ENCODE results near the gene ACSF3.

The ACSF3 gene

DNA sequence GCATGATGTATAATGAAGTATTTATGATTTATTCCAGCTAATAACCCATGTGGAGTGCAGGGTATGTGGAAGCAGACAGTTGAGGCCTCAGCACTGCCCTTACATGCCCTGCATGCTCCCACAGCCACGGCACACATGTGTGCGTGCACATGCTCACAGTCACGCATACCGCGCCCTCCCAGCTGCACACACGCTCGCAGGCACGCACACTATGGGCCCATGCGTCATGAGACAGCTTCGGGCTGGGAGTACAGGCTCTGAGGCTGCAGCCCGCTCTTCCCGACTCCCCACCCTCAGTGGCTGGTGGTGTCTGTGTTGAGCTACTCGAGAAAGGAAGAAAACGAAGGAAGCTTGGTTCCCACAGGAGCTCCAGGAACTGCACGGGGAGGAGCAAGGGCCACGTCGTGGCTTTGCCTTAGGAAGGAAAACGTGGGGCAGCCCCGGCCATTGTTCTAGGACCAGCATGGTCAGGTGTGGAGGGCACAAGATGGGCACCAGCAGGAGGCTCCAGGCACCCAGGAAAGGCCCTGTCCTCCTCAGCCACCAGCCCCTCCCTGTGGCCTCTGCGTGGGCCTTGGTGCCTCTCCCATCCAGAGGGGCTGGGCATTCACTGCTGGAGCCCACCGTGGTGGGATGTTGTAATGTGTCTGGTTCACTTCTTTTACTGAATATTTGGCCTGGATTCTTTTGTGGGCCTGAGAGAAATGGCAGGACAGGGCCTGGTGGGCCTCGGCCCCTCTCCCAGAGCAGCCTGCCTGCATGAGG is 50.4 kb downstream of the ACSF3 start:
- DNase-seq = no peak
- TF ChIP-seq, protein P1, sequence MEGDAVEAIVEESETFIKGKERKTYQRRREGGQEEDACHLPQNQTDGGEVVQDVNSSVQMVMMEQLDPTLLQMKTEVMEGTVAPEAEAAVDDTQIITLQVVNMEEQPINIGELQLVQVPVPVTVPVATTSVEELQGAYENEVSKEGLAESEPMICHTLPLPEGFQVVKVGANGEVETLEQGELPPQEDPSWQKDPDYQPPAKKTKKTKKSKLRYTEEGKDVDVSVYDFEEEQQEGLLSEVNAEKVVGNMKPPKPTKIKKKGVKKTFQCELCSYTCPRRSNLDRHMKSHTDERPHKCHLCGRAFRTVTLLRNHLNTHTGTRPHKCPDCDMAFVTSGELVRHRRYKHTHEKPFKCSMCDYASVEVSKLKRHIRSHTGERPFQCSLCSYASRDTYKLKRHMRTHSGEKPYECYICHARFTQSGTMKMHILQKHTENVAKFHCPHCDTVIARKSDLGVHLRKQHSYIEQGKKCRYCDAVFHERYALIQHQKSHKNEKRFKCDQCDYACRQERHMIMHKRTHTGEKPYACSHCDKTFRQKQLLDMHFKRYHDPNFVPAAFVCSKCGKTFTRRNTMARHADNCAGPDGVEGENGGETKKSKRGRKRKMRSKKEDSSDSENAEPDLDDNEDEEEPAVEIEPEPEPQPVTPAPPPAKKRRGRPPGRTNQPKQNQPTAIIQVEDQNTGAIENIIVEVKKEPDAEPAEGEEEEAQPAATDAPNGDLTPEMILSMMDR (IDR thresholded peaks at IDR 0.05) = no peak
- Histone ChIP-seq H3K4me1 (no peaks in the 10 kb centered on the region), H3K27me3 (no peaks in the 10 kb centered on the region), H3K27ac (no peak overlapping the region), H3K9me3 (no peaks in the 10 kb centered on the region), H3K4me3 (no peak overlapping the region), H3K36me3 (peaks cover 27 to 94% (median 75%) of the 10 kb centered on the region in 3 donors)
- intact Hi-C loops (cut with DNase I; ENCODE audit: low total_unique reads) = no loop called here

DNA sequence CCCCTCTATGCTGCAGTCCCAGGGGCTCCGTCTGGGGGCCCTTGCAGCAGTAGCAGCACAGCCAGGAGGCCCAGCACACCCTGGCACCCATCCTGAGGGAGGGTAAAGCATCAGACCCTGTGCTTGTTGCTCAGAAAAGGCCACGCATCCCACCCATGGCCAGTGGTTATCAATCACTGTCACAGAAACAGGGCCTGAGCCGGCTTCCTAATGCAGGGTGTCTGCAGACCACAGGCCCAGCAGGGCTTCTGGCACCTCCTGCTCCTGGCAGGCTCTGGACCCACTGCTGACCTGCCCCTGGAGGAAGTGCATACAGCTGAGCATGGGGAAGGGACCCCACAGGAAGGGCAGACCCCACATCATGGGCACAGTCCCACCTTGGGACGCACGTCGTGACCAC is 51.0 kb downstream of the ACSF3 start:
- Histone ChIP-seq H3K27ac (no peak overlapping the region), H3K4me3 (no peak overlapping the region), H3K36me3 (peaks cover 33 to 95% (median 79%) of the 10 kb centered on the region in 3 donors), H3K4me1 (no peaks in the 10 kb centered on the region), H3K9me3 (no peaks in the 10 kb centered on the region), H3K27me3 (no peaks in the 10 kb centered on the region)
- DNase-seq = no peak
- intact Hi-C loops (cut with DNase I; ENCODE audit: low total_unique reads) = no loop called here
- TF ChIP-seq, protein P1 (IDR thresholded peaks at IDR 0.05) = no peak

DNA sequence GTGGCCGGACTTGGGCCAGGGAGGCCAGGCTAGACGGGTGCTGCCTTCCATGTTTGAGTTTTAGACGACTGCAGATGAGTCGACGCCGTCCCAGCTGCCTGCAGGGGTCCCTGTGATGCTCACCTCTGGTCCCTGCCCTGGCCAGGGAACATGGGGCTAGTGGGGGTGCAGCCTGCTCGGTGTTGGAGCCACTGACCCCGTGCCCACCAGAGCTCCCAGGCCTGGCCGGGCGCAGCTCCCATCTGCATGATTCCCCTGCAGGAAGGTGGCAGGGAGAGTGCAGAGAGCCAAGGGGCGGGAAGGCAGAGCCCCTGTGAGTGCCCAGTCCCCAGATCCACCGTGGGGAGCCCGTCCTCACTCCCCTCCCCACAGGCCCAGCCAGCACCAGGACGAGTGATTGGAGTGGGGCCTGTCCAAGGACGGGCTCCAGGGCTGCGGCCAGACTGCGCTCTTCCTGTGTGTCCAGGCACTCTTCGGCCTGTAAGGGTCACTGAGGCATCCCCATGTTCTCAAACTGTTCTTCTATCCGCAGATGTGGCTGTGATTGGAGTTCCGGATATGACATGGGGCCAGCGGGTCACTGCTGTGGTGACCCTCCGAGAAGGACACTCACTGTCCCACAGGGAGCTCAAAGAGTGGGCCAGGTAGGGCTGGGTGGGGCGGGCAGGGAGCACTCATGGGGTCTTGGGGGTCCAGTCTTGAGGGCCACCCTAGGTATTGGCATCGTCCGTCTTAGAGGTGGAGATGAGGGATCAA is 51.9 kb downstream of the ACSF3 start:
- Histone ChIP-seq H3K36me3 (peaks cover 41 to 95% (median 79%) of the 10 kb centered on the region in 3 donors), H3K27ac (no peak overlapping the region), H3K4me1 (no peaks in the 10 kb centered on the region), H3K27me3 (no peaks in the 10 kb centered on the region), H3K4me3 (no peak overlapping the region), H3K9me3 (no peaks in the 10 kb centered on the region)
- TF ChIP-seq, protein P1 (IDR thresholded peaks at IDR 0.05) = no peak
- no peak for DNase-seq
- intact Hi-C loops (cut with DNase I; ENCODE audit: low total_unique reads) = no loop called here

DNA sequence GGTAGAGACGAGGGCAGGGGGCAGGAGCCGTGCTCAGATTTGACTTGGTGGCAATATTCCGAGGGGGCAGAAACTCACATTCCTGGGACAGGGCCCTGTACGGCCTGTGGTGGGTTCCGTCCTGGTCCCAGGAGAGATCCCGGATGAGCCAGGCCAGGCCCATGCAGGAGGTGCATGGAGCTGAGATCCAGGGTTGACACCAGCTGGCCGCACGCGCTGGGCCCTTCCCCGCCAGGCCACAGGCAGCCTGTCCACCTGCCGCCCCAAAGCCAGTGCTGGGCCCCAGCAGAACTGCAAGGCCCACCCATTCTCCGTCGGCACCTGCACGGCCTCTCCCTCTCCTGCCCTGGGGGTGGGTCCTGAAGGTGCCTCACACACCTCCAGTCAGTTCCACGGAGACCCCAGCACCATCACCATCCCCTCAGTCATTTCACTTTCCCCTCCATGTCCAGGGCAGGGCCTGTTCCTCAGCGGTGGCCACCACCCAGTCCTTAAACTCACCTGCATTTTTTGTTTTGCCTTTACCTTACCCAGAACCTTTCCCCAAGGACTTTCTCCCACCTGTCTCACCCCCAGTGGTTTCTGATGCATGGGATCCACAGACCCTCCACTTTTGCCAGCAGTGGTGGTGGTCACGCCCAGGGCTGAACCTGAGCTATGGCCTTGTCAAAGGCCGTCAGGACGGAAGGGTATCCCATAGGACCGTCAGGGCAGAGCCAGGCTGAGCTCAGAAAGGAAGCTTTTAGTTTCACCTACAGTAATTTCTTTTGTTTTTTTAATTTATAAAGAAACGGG is 52.8 kb downstream of the ACSF3 start:
- no peak overlapping the region for H3K4me3 ChIP-seq
- no peak overlapping the region for H3K27ac ChIP-seq
- H3K27me3 ChIP-seq = no peaks in the 10 kb centered on the region
- TF ChIP-seq, protein P1 (IDR thresholded peaks at IDR 0.05) = no peak
- intact Hi-C loops (cut with DNase I; ENCODE audit: low total_unique reads) = no loop called here
- H3K36me3 ChIP-seq = peaks cover 50 to 95% (median 79%) of the 10 kb centered on the region in 3 donors
- no peak for DNase-seq
- H3K4me1 ChIP-seq = no peaks in the 10 kb centered on the region
- H3K9me3 ChIP-seq = no peaks in the 10 kb centered on the region

DNA sequence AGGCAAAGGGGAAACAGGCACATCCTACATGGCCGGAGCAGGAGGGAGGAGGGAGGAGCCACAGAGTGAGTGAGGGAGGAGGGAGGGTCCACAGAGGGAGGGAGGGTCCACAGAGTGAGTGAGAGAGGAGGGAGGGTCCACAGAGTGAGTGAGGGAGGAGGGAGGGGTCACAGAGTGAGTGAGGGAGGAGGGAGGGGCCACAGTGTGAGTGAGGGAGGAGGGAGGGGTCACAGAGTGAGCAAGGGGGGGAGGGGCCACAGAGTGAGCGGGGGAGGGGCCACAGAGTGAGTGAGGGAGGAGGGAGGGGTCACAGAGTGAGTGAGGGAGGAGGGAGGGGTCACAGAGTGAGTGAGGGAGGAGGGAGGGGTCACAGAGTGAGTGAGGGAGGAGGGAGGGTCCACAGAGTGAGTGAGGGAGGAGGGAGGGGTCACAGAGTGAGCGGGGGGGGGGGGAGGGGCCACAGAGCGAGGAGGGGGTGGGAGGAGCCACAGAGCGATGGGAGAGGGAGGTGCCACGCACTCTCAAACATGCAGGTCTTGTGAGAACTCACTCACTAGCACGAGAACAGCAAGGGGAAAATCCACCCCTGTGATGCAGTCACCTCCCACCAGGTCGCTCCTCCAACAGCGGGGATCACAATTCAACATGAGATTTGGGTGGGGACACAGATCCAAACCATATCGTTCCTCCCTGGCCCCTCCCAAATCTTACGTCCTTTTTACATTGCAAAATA is 53.6 kb downstream of the ACSF3 start:
- no peaks in the 10 kb centered on the region for H3K27me3 ChIP-seq
- DNase-seq = no peak
- H3K4me1 ChIP-seq = no peaks in the 10 kb centered on the region
- no peaks in the 10 kb centered on the region for H3K9me3 ChIP-seq
- intact Hi-C loops (cut with DNase I; ENCODE audit: low total_unique reads) = no loop called here
- H3K36me3 ChIP-seq = peaks cover 57 to 95% (median 79%) of the 10 kb centered on the region in 3 donors
- no peak overlapping the region for H3K4me3 ChIP-seq
- TF ChIP-seq, protein P1 (IDR thresholded peaks at IDR 0.05) = no peak
- H3K27ac ChIP-seq = no peak overlapping the region

Data from tibial artery (tissue), 4 donors.